Hepatocyte (in vitro differentiated cells): ENCODE results near the gene GAB1. TPM values are rescaled to one million over a fixed set of nuclear protein-coding genes. Genes with fewer than 3 reads are reported as not detected.

ENCODE experiments used
- DNase-seq: peaks from one replicate; pipeline ENCODE4 v3.0.0-alpha.2; 2016; ENCODE audit warnings: low spot score
- H2AFZ ChIP-seq: fragments of 200-600 bp; sonication (generic); 2 replicates; pipeline ENCODE4 v1.6.0; 2016; ENCODE audit warnings: antibody characterized with exemption, mild to moderate bottlenecking
- H3K27ac ChIP-seq: fragments of 200-600 bp; sonication (generic); 2 replicates; pipeline ENCODE4 v1.5.1; 2016; ENCODE audit warnings: mild to moderate bottlenecking
- H3K27me3 ChIP-seq: fragments of 200-600 bp; sonication (generic); 2 replicates; pipeline ENCODE4 v1.6.1; 2016
- H3K36me3 ChIP-seq: fragments of 200-600 bp; sonication (generic); replicated peaks from 2 replicates; pipeline ENCODE4 v1.5.1; 2016; ENCODE audit warnings: low read depth; ENCODE audit not compliant: insufficient read depth
- H3K4me1 ChIP-seq: fragments of 200-600 bp; sonication (generic); 2 replicates; pipeline ENCODE4 v1.5.1; 2016; ENCODE audit warnings: mild to moderate bottlenecking, moderate library complexity; ENCODE audit not compliant: insufficient read depth
- H3K4me2 ChIP-seq: fragments of 200-600 bp; sonication (generic); 2 replicates; pipeline ENCODE4 v1.6.0; 2016
- H3K4me3 ChIP-seq: fragments of 200-600 bp; sonication (generic); 2 replicates; pipeline ENCODE4 v1.5.1; 2016; ENCODE audit warnings: mild to moderate bottlenecking
- H3K79me2 ChIP-seq: fragments of 200-600 bp; sonication (generic); 2 replicates; pipeline ENCODE4 v1.6.0; 2017; ENCODE audit warnings: mild to moderate bottlenecking
- H3K9me2 ChIP-seq: fragments of 200-600 bp; sonication (generic); replicated peaks from 2 replicates; pipeline ENCODE4 v1.6.0; 2017; ENCODE audit warnings: mild to moderate bottlenecking; ENCODE audit not compliant: insufficient read depth
- H3K9me3 ChIP-seq: fragments of 200-600 bp; sonication (generic); 2 replicates; pipeline ENCODE4 v1.5.1; 2016; ENCODE audit warnings: low read depth, mild to moderate bottlenecking
- H4K20me1 ChIP-seq: fragments of 200-600 bp; sonication (generic); 2 replicates; pipeline ENCODE4 v1.6.0; 2016; ENCODE audit warnings: mild to moderate bottlenecking; ENCODE audit not compliant: insufficient read depth, poor library complexity, severe bottlenecking
- CTCF ChIP-seq: fragments of 200-600 bp; sonication (generic); IDR thresholded peaks from 2 replicates; pipeline ENCODE4 v1.5.1; 2016; ENCODE audit warnings: antibody characterized with exemption, mild to moderate bottlenecking; ENCODE audit not compliant: poor library complexity
- EZH2 ChIP-seq: fragments of 200-600 bp; sonication (generic); IDR thresholded peaks from 2 replicates; pipeline ENCODE4 v1.6.1; 2016; ENCODE audit warnings: antibody characterized with exemption, mild to moderate bottlenecking, borderline replicate concordance
- EZH2phosphoT487 ChIP-seq: fragments of 200-600 bp; sonication (generic); IDR thresholded peaks from one replicate; pipeline ENCODE4 v1.6.1; 2018; ENCODE audit warnings: antibody characterized with exemption, mild to moderate bottlenecking, low read depth, moderate library complexity; ENCODE audit not compliant: unreplicated experiment, severe bottlenecking
- WGBS: methylation state at CpG from one replicate; pipeline ENCODE4 v1.1.6; 2016; ENCODE audit warnings: low lambda C conversion rate; ENCODE audit errors: missing lambda C conversion rate; 5-methylcytosine and 5-hydroxymethylcytosine counted together
- polyA plus RNA-seq: library from polyadenylated mRNA; unstranded; fragments of >200 nt; fragmentation: Nextera tagmentation; extraction: Ambion mirVana; gene quantifications from 2 replicates; pipeline ENCODE4 v1.2.1, GENCODE V29; 2016
- total RNA-seq: library from RNA; depleted of rRNA; stranded (reverse); fragments of >200 nt; gene quantifications from 2 replicates; pipeline ENCODE4 v1.2.3, GENCODE V29; 2014

The GAB1 gene
- total and polyA plus RNA-seq, 2 experiments from 2014 or later = 10.9 to 30.7 TPM

GRCh38 chr4:143403553-143403820, 66.8 kb downstream of the GAB1 start:
- H3K9me3 ChIP-seq = no peaks in the 10 kb centered on the region
- WGBS = 94% methylated on average over 4 of the region's 4 CpGs

GRCh38 chr4:143404555-143404954, 67.9 kb downstream of the GAB1 start:
- H3K27ac ChIP-seq = no peak overlapping the region

More at GRCh38 chr4:143403553-143403820, 66.8 kb downstream of the GAB1 start:
- Histone ChIP-seq H3K4me3 (no peak overlapping the region), H3K4me2 (no peak overlapping the region), H3K27me3 (no peaks in the 10 kb centered on the region), H2AFZ (no peak overlapping the region), H4K20me1 (no peaks in the 10 kb centered on the region), H3K36me3 (no peaks in the 10 kb centered on the region), H3K9me2 (no peaks in the 10 kb centered on the region), H3K4me1 (peaks cover 7% of the 10 kb centered on the region), H3K27ac (no peak overlapping the region), H3K79me2 (peaks cover 92% of the 10 kb centered on the region)
- TF ChIP-seq EZH2phosphoT487 (no peak), CTCF (no peak), EZH2 (no peak)
- DNase-seq = no peak

GRCh38 chr4:143405075-143405730, 68.5 kb downstream of the GAB1 start:
- Histone ChIP-seq H3K4me3 (no peak overlapping the region), H3K27me3 (no peaks in the 10 kb centered on the region), H3K79me2 (peaks cover 97% of the 10 kb centered on the region), H3K4me2 (no peak overlapping the region), H2AFZ (no peak overlapping the region), H3K9me2 (no peaks in the 10 kb centered on the region), H4K20me1 (no peaks in the 10 kb centered on the region), H3K27ac (no peak overlapping the region), H3K36me3 (no peaks in the 10 kb centered on the region), H3K4me1 (peaks cover 7% of the 10 kb centered on the region), H3K9me3 (no peaks in the 10 kb centered on the region)
- no peak for DNase-seq
- TF ChIP-seq EZH2phosphoT487 (no peak), CTCF (no peak), EZH2 (no peak)
- WGBS = 97% methylated on average over 3 of the region's 3 CpGs

More at GRCh38 chr4:143404555-143404954, 67.9 kb downstream of the GAB1 start:
- Histone ChIP-seq H3K9me2 (no peaks in the 10 kb centered on the region), H4K20me1 (no peaks in the 10 kb centered on the region), H3K9me3 (no peaks in the 10 kb centered on the region), H3K79me2 (peaks cover 97% of the 10 kb centered on the region), H3K27me3 (no peaks in the 10 kb centered on the region), H3K4me2 (no peak overlapping the region), H2AFZ (no peak overlapping the region), H3K4me3 (no peak overlapping the region), H3K4me1 (peaks cover 7% of the 10 kb centered on the region), H3K36me3 (no peaks in the 10 kb centered on the region)
- TF ChIP-seq CTCF = no peak
- TF ChIP-seq EZH2 = no peak
- TF ChIP-seq EZH2phosphoT487 = no peak
- 90% methylated on average over 3 of the region's 3 CpGs for WGBS
- DNase-seq = no peak
